Adrenal gland (tissue), 12 donors: ENCODE data around the gene RNF220. TPM values are rescaled to one million over a fixed set of nuclear protein-coding genes. Genes with fewer than 3 reads are reported as not detected.
A peak's percentile ranks its signal among the peaks of the same experiment; 100 is the strongest.
"Not testable (repeated sequence)": the region's sequence is repeated elsewhere in the genome, so short reads cannot be mapped to it uniquely, and the experiment has no call there.

Experiments used
- DNase-seq, 7 donors: peaks; one replicate each; pipeline ENCODE4 v3.0.0-alpha.2; 2019 to 2020
- H3K27ac ChIP-seq, 5 donors: fragments of 200-600 bp; sonication (generic) in 4 of 5; 1 replicate in 3 of 5; 2 replicates in 2 of 5; pipeline versions ENCODE4 v1.5.1 to v1.8.0; 2016 to 2020; ENCODE audit warnings: mild to moderate bottlenecking in 1 of 5
- H3K27me3 ChIP-seq: fragments of 200-600 bp; 2 replicates; pipeline ENCODE4 v1.8.0; 2021
- H3K36me3 ChIP-seq, 2 donors: fragments of 200-600 bp; replicated peaks in 1 of 2; 1 replicate in 1 of 2; 2 replicates in 1 of 2; pipeline versions ENCODE4 v1.5.1 to v1.8.0; 2018 to 2022
- H3K4me1 ChIP-seq, 2 donors: fragments of 200-600 bp; replicated peaks in 1 of 2; 1 replicate in 1 of 2; 2 replicates in 1 of 2; pipeline versions ENCODE4 v1.5.1 to v1.8.0; 2018 to 2021
- H3K4me3 ChIP-seq, 4 donors: fragments of 200-600 bp; sonication (generic) in 3 of 4; one replicate each; pipeline ENCODE4 v1.5.1; 2016 to 2018
- H3K9me3 ChIP-seq, 3 donors: fragments of 200-600 bp; sonication (generic) in 1 of 3; replicated peaks in 1 of 3; 1 replicate in 2 of 3; 2 replicates in 1 of 3; pipeline versions ENCODE4 v1.5.1 to v1.8.0; 2016 to 2021
- CTCF ChIP-seq, 6 experiments: fragments of 450-650 bp in 4 of 6; fragments of 200-600 bp in 2 of 6; sonication (generic) in 1 of 6; IDR thresholded peaks; 1 replicate in 5 of 6; 2 replicates in 1 of 6; pipeline versions ENCODE4 v1.5.1 to v1.8.0; 2016 to 2021; ENCODE audit warnings: antibody characterized with exemption in 6 of 6, mild to moderate bottlenecking in 2 of 6, moderate library complexity in 1 of 6
- POLR2A ChIP-seq, 2 donors: fragments of 450-650 bp; IDR thresholded peaks; one replicate each; pipeline ENCODE4 v1.6.1; 2017; ENCODE audit warnings: antibody characterized with exemption in 2 of 2, mild to moderate bottlenecking in 2 of 2, moderate library complexity in 1 of 2
- WGBS, 4 donors: extraction: QIAGEN DNeasy Blood & Tissue Kit in 2 of 4; methylation state at CpG; one replicate each; pipeline versions ENCODE4 v1.1.5 to v1.1.7; 2013 to 2017; 5-methylcytosine and 5-hydroxymethylcytosine counted together
- intact Hi-C, 2 donors: fragments of 100-400 bp; cut with DNase I; formaldehyde crosslinking; loops; one replicate each; pipeline versions ENCODE4 v1.14.1 to v1.15.0; 2022 to 2023
- microRNA-seq, 3 donors: library from miRNA; unstranded; fragments of <30 nt; microRNA quantifications; one replicate each; pipeline ENCODE4, GENCODE V29; 2017 to 2020
- polyA plus RNA-seq, 3 donors: library from polyadenylated mRNA; stranded (reverse); fragments of 200-250 nt in 2 of 3; fragments of 350-450 nt in 1 of 3; fragmentation: Illumina TruSeq in 1 of 3; extraction: RNeasy Lipid Tissue Mini Kit (QIAGEN cat#74804) in 1 of 3; gene quantifications; one replicate each; pipeline ENCODE4 v1.2.3, GENCODE V29; 2013 to 2014
- small RNA-seq, 2 donors: library from RNA; depleted of rRNA; stranded (forward); fragments of <200 nt; gene quantifications; one replicate each; pipeline ENCODE3, GENCODE V24; 2016
- total RNA-seq, 9 donors: library from RNA; depleted of rRNA in 4 of 9; stranded (reverse); fragments of >200 nt in 4 of 9; fragments of 120-200 nt in 1 of 9; fragmentation: NEBNext Ultra II Directional in 1 of 9; extraction: Animal tissue kit (Norgen Biotek cat#: 25700) in 1 of 9; gene quantifications; one replicate each; pipeline versions ENCODE4 v1.1.0 to v1.2.4, GENCODE V29; 2013 to 2023
- donor health status: healthy with polysubstance abuse.
- donor health status: Bipolar disorder and iron deficiency.
- donor health status: DM: yes; HTN: yes; CAD: no.
- donor health status: DM: no; HTN: no; CAD: no.
- donor health status: DM: no; HTN: no; CAD: no.
- donor health status: DM: yes; HTN: yes; CAD: no.

Gene RNF220
- total and polyA plus RNA-seq, 12 donors, result 36.3 to 150 (median 66.5) TPM

DNA sequence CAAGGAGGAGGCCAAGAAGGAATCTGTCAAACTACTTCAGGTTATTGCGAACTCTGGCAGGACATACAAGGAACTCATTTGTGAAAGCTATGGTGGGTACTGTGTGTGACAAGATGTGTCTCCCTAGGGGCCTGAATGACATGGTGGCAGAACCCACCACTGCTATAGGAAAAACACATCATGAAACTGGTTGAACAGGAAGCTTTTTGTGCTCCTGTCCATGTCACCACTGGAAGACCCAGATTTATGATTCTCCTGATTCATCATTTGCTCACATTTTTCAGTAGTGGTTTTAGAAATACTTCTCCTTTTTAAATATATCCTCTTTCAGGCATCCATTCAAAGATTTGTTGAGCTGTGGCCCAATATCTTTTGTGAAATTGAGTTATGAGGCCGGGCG is 293.1 kb downstream of the RNF220 start:
- Histone ChIP-seq H3K27ac (no peak overlapping the region), H3K27me3 (no peaks in the 10 kb centered on the region), H3K36me3 (no peaks in the 10 kb centered on the region), H3K4me1 (no peaks in the 10 kb centered on the region), H3K9me3 (no peaks in the 10 kb centered on the region), H3K4me3 (no peak overlapping the region)
- intact Hi-C loops, result no loop called here
- TF ChIP-seq POLR2A (IDR thresholded peaks at IDR 0.05) (no peak), CTCF (IDR thresholded peaks at IDR 0.05) (no peak)
- DNase-seq, result no peak
- 80 to 95% (median 84%) methylated on average over 3 of the region's 3 CpGs for WGBS, 4 donors

GRCh38 chr1:44699375-44699774 is 294.3 kb downstream of the RNF220 start:
- intact Hi-C loops, H3K27ac ChIP-seq, H3K4me1 ChIP-seq, H3K9me3 ChIP-seq, H3K36me3 ChIP-seq, H3K27me3 ChIP-seq, H3K4me3 ChIP-seq: not testable (repeated sequence)
- DNase-seq, result peak in 1 of 7 donors; percentile 2
- WGBS, 4 donors, result 80 to 97% (median 87%) methylated on average over 9 of the region's 9 CpGs

DNA sequence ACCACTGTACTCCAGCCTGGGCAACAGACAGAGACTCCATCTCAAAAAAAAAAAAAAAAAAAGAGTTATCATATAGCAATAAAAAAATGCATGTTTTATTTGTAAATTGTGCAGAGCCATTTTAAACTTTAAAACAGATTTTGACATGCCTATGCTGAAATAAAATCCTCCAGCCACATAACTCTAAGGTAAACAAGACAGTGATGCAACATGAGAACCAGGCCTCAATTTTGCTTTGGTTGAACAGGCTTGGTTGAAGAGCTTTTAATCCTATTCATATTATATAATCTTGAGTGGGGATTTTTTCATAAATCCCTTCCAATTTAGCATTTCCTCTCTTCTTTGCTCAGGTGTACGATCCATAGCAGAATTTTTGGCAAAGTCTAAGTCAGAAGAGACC is 295.5 kb downstream of the RNF220 start:
- no peak for DNase-seq
- H3K4me1 ChIP-seq, result no peaks in the 10 kb centered on the region
- intact Hi-C loops, result no loop called here
- H3K27me3 ChIP-seq, result no peaks in the 10 kb centered on the region
- TF ChIP-seq POLR2A (IDR thresholded peaks at IDR 0.05) (no peak), CTCF (IDR thresholded peaks at IDR 0.05) (no peak)
- no peaks in the 10 kb centered on the region for H3K9me3 ChIP-seq
- WGBS, 4 donors, result 86 to 97% (median 91%) methylated on average over 1 of the region's 1 CpG
- no peak overlapping the region for H3K4me3 ChIP-seq
- no peak overlapping the region for H3K27ac ChIP-seq
- H3K36me3 ChIP-seq, result no peaks in the 10 kb centered on the region

GRCh38 chr1:44701141-44701573 is 296.1 kb downstream of the RNF220 start:
- Histone ChIP-seq H3K27ac (no peak overlapping the region), H3K9me3 (no peaks in the 10 kb centered on the region), H3K36me3 (no peaks in the 10 kb centered on the region), H3K4me1 (no peaks in the 10 kb centered on the region), H3K27me3 (no peaks in the 10 kb centered on the region), H3K4me3 (no peak overlapping the region)
- intact Hi-C loops, result no loop called here
- WGBS, 4 donors, result 58 to 75% (median 74%) methylated on average over 7 of the region's 7 CpGs
- DNase-seq, result no peak
- no peak for TF ChIP-seq CTCF (IDR thresholded peaks at IDR 0.05)
- TF ChIP-seq POLR2A (IDR thresholded peaks at IDR 0.05), result no peak

Small RNA genes lying within 50 kb of the gene (microRNA-seq; reads per million reads assigned to microRNA genes)
- 0 reads per million in 3 donors for gene MIR5584

Small RNA genes lying within 50 kb of the gene (small RNA-seq; reads per million reads assigned to genes)
- gene MIR5584, result 0 to 0.12 reads per million in 2 donors
- gene RNU6-369P, result 0 reads per million in 2 donors

Other genes starting within 250 kb of the RNF220 start
- gene DMAP1, start 191.8 kb upstream of the RNF220 start, total RNA-seq, result 100 to 1,000 TPM in 2 of 9 donors, 10 to 100 TPM in 7; 62.4 to 229 (median 73.5) TPM
- 100 to 1,000 TPM; 118 to 145 (median 142) TPM for gene DMAP1, start 191.8 kb upstream of the RNF220 start, polyA plus RNA-seq
- gene ERI3, start 50.0 kb upstream of the RNF220 start, total RNA-seq, result 10 to 100 TPM; 34.3 to 68.4 (median 48.3) TPM
- 10 to 100 TPM; 33.8 to 43.4 (median 38.6) TPM for gene ERI3, start 50.0 kb upstream of the RNF220 start, polyA plus RNA-seq